Keratinocyte (primary cell): ENCODE measurements around the gene KLHL15. TPM values are rescaled to one million over a fixed set of nuclear protein-coding genes. Genes with fewer than 3 reads are reported as not detected.

ENCODE experiments used
- DNase-seq: peaks from one replicate; pipeline ENCODE4 v3.0.0-alpha.2; 2011; ENCODE audit warnings: low read depth, missing footprints, low spot score
- FAIRE-seq: peaks from 2 replicates; lab custom pipeline; 2011; peaks lifted over from hg19 to GRCh38; lab: Jason Lieb, UNC
- H2AFZ ChIP-seq: 2 replicates; pipeline ENCODE4 v1.6.0; 2012; ENCODE audit warnings: low read length, control low read depth, inconsistent platforms; ENCODE audit not compliant: control insufficient read depth
- H3K27ac ChIP-seq: 2 replicates; pipeline ENCODE4 v1.5.1; 2011; ENCODE audit warnings: low read length; ENCODE audit not compliant: control insufficient read depth, insufficient read depth
- H3K27me3 ChIP-seq: 3 replicates; pipeline ENCODE4 v1.6.0; 2011; ENCODE audit warnings: low read length; ENCODE audit not compliant: control insufficient read depth, insufficient read depth; ENCODE audit errors: extremely low read depth
- H3K36me3 ChIP-seq, 2 experiments: 2 replicates in 1 of 2; 3 replicates in 1 of 2; pipeline ENCODE4 v1.5.1; 2011; ENCODE audit warnings: low read length in 2 of 2, mild to moderate bottlenecking in 1 of 2; ENCODE audit not compliant: control insufficient read depth in 2 of 2, insufficient read depth in 2 of 2; ENCODE audit errors: extremely low read depth in 1 of 2
- H3K4me1 ChIP-seq: 3 replicates; pipeline ENCODE4 v1.5.1; 2011; ENCODE audit warnings: low read length; ENCODE audit not compliant: control insufficient read depth, insufficient read depth; ENCODE audit errors: extremely low read depth
- H3K4me2 ChIP-seq: 3 replicates; pipeline ENCODE4 v1.6.0; 2011; ENCODE audit warnings: low read depth, low read length; ENCODE audit not compliant: control insufficient read depth, insufficient read depth; ENCODE audit errors: extremely low read depth
- H3K4me3 ChIP-seq, 3 experiments: fragments of 200-600 bp in 1 of 3; sonication (generic) in 1 of 3; 2 replicates in 2 of 3; 3 replicates in 1 of 3; pipeline ENCODE4 v1.5.1; 2011 to 2016; ENCODE audit warnings: low read length in 3 of 3, mild to moderate bottlenecking in 3 of 3, control low read depth in 2 of 3, inconsistent platforms in 1 of 3, low read depth in 1 of 3, mixed read lengths in 1 of 3, mixed run types in 1 of 3, moderate library complexity in 1 of 3; ENCODE audit not compliant: control insufficient read depth in 2 of 3, insufficient read depth in 2 of 3; ENCODE audit errors: extremely low read depth in 1 of 3
- H3K79me2 ChIP-seq: 2 replicates; pipeline ENCODE4 v1.6.0; 2012; ENCODE audit warnings: low read length; ENCODE audit not compliant: control insufficient read depth, insufficient read depth
- H3K9ac ChIP-seq: 3 replicates; pipeline ENCODE4 v1.6.0; 2011; ENCODE audit warnings: low read length; ENCODE audit not compliant: control insufficient read depth, insufficient read depth; ENCODE audit errors: extremely low read depth
- H3K9me1 ChIP-seq: 3 replicates; pipeline ENCODE4 v1.6.0; 2011; ENCODE audit warnings: low read length; ENCODE audit not compliant: control insufficient read depth, insufficient read depth; ENCODE audit errors: extremely low read depth
- H3K9me3 ChIP-seq: 2 replicates; pipeline ENCODE4 v1.5.1; 2012; ENCODE audit warnings: low read depth, low read length; ENCODE audit not compliant: control insufficient read depth
- H4K20me1 ChIP-seq: 3 replicates; pipeline ENCODE4 v1.6.0; 2011; ENCODE audit warnings: low read length; ENCODE audit not compliant: control insufficient read depth, insufficient read depth; ENCODE audit errors: extremely low read depth
- CTCF ChIP-seq, 3 experiments: IDR thresholded peaks in 1 of 3; conservative IDR thresholded peaks in 1 of 3; optimal IDR thresholded peaks in 1 of 3; 2 replicates in 2 of 3; 3 replicates in 1 of 3; pipeline versions ENCODE3 to v1.5.1; 2011; ENCODE audit warnings: low read length in 3 of 3, mild to moderate bottlenecking in 3 of 3, moderate library complexity in 2 of 3, control low read depth in 1 of 3, inconsistent platforms in 1 of 3; ENCODE audit not compliant: insufficient read depth in 2 of 3; ENCODE audit errors: extremely low read depth in 1 of 3
- EZH2 ChIP-seq: IDR thresholded peaks from one replicate; pipeline ENCODE4 v1.6.1; 2012; ENCODE audit warnings: inconsistent platforms, mild to moderate bottlenecking, low read length, moderate library complexity
- dilution Hi-C: fragments of 300-500 bp; cut with MboI; formaldehyde crosslinking; loops from one replicate; pipeline ENCODE4 v1.7.0; 2020; ENCODE audit warnings: low sequenced_read_pairs; ENCODE audit not compliant: extremely low pct_ligation_motif_present
- polyA plus RNA-seq, 5 experiments: library from polyadenylated mRNA; depleted of rRNA in 3 of 5; stranded (reverse) in 3 of 5; stranded (forward) in 1 of 5; unstranded in 1 of 5; fragments of >200 nt; gene quantifications; 1 replicate in 1 of 5; 2 replicates in 3 of 5; 3 replicates in 1 of 5; pipeline versions ENCODE4 v1.2.1 to v1.2.3, GENCODE V29; 2011 to 2012; ENCODE audit warnings: missing spikeins in 2 of 5, low read depth in 1 of 5, low replicate concordance in 1 of 5

Gene KLHL15
- polyA plus RNA-seq, 1 donor (not counting 4 experiments of a cell fraction or from before 2014, with no cell fraction given): 3.4 TPM

- Histone ChIP-seq H3K4me2 (no peak overlapping the region), H3K9me1 (no peaks in the 10 kb centered on the region), H3K36me3 (no peaks in the 10 kb centered on the region), H2AFZ (no peak overlapping the region), H3K4me3 (no peak overlapping the region), H3K27ac (no peak overlapping the region), H3K4me1 (no peaks in the 10 kb centered on the region), H3K27me3 (no peaks in the 10 kb centered on the region), H4K20me1 (no peaks in the 10 kb centered on the region), H3K79me2 (no peaks in the 10 kb centered on the region), H3K9ac (no peak overlapping the region), H3K9me3 (no peaks in the 10 kb centered on the region)
- TF ChIP-seq EZH2 (no peak), CTCF (optimal IDR thresholded peaks at IDR 0.05 in 1 of 3, IDR thresholded peaks at IDR 0.05 in 1 of 3, conservative IDR thresholded peaks at IDR 0.05 in 1 of 3; ENCODE audit: extremely low read depth in 1 of 3, insufficient read depth in 2 of 3, low read length in 3 of 3) (no peak)
- FAIRE-seq: no peak
- DNase-seq: no peak
- dilution Hi-C loops: no loop called here
These were observed 62.8 kb downstream of the KLHL15 start for GRCh38 chrX:23964191-23964590.

- Histone ChIP-seq H3K4me3 (no peak overlapping the region), H2AFZ (no peak overlapping the region), H3K9ac (no peak overlapping the region), H3K27me3 (no peaks in the 10 kb centered on the region), H3K4me2 (no peak overlapping the region), H3K79me2 (no peaks in the 10 kb centered on the region), H3K4me1 (no peaks in the 10 kb centered on the region), H3K9me1 (no peaks in the 10 kb centered on the region), H3K36me3 (no peaks in the 10 kb centered on the region), H3K9me3 (no peaks in the 10 kb centered on the region), H3K27ac (no peak overlapping the region), H4K20me1 (no peaks in the 10 kb centered on the region)
- dilution Hi-C loops: no loop called here
- no peak for TF ChIP-seq CTCF (optimal IDR thresholded peaks at IDR 0.05 in 1 of 3, IDR thresholded peaks at IDR 0.05 in 1 of 3, conservative IDR thresholded peaks at IDR 0.05 in 1 of 3; ENCODE audit: extremely low read depth in 1 of 3, insufficient read depth in 2 of 3, low read length in 3 of 3)
- no peak for TF ChIP-seq EZH2
- DNase-seq (no peak), FAIRE-seq (no peak)
These were observed 67.2 kb downstream of the KLHL15 start for GRCh38 chrX:23959781-23960180.
